ENCODE results near the gene DCANP1.

DCANP1 gene

GRCh38 chr5:135478938-135479337 is 31.8 kb upstream of the DCANP1 start:
- DNase-seq = no peak

DNA sequence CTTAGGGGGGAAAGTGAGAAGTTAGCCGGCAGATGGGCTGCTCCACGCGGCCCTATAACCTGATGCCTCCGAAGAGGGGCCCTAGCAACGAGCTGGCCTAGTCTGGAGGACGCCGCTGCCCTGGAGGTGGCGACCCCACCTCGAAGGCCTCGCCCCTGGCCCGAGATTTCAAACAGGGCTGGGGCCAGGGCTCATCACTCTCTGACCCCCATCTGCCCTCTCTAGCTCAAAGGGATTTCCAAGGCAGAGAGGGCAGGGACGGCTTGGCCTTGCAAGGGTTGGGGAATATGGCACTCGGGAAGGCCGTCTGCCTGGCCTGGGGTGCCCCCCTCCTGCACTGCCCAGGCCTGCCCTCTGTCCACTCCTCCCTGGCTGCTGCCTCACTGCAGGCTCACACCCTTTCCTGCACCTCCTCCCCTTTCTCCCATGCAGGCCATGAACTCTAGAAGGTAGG is 30.5 kb upstream of the DCANP1 start:
- DNase-seq = no peak

GRCh38 chr5:135476615-135477581 is 29.8 kb upstream of the DCANP1 start:
- DNase-seq = no peak

DNA sequence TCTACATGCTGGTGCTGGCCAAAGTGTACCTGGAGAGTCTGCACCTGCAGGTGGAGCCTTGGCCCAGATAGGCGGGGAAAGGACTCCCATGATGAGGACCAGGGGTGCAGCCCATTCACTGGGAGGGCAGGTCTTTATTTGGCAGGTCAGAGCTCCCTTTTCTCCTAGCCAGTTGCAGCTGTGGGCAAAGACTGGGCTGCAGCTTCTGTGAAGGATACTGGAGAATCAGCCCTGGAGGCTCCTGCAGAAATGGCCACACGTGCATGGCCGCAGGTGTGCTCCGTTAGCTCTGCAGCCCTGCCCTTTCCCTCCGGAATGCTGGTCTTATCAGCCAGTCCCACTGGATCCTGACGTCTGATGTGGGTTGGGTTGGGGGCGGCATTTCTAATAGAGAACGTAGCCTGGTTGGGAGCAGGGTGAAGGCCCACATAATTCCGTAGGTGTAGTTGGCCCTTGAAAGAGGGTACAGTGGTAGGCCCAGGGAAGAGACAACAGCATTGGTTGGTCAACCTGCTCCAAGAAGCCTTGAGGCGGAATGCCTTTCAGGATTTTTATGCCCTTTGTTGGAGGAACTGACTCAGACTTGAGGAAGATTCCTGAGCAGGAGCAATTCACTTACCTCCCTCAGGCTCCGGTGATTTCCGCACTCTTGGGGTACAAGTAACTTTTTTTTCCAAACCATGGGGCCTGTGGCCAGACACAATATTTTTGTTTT is 27.0 kb upstream of the DCANP1 start:
- no peak for DNase-seq

- no peak for DNase-seq
Observed at GRCh38 chr5:135472141-135472540, 25.0 kb upstream of the DCANP1 start.

DNA sequence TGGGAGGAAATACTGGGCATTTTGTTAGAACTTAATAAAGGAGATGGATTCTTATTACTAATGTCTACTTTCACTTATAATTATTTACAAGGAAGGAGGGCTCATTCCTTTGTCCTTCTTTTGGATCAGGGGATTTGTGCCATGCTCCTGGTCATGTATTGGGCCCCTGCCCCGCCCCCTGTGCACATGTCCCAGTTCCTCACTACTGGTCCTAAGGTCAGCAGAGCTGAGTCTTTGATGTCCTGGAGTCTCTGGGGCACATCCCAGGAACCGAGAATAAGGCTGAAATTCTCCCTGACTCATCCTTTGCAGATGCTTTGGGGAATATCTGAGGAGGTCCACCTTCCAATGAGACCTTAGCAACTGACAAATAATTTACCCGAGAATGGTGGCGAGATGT is 24.6 kb upstream of the DCANP1 start:
- DNase-seq = no peak

DNA sequence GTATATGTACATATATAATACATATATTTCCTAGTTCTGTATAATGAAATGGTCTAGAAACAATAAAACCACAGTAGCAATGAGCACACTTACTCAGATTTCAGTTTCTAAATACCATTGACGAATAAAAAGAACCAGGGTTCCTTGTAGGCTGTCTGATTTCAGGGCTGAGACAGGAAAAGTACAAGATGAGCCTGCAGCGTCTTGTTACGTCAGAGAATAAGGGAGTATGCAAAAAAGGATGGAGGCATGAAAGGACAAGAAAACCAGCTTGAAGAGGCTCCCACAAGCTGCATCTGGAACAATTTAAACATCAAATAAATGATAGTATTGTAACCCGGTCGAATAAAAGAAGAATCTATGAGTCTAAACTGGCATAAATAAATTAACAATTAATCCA is 22.8 kb upstream of the DCANP1 start:
- DNase-seq = no peak

DNA sequence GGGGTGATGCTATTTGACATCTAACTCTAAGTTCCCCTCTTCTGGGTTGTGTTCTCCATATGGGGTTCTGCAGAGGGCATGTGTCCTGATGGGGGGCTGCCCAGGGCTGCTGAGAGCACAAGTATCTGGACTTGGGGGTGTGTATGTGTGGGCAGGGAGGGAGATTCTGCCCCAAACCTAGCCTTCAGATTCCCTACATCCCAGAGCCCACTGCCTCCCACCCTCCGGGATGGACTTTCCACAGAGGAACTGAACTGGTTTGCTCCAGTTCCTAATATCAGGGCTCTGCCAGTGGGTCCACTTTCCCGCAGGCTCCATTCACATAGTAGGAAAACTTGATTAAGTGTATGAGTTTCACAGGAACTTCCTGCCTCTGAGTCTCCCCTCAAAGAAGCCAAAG is 21.4 kb upstream of the DCANP1 start:
- DNase-seq = no peak

DNA sequence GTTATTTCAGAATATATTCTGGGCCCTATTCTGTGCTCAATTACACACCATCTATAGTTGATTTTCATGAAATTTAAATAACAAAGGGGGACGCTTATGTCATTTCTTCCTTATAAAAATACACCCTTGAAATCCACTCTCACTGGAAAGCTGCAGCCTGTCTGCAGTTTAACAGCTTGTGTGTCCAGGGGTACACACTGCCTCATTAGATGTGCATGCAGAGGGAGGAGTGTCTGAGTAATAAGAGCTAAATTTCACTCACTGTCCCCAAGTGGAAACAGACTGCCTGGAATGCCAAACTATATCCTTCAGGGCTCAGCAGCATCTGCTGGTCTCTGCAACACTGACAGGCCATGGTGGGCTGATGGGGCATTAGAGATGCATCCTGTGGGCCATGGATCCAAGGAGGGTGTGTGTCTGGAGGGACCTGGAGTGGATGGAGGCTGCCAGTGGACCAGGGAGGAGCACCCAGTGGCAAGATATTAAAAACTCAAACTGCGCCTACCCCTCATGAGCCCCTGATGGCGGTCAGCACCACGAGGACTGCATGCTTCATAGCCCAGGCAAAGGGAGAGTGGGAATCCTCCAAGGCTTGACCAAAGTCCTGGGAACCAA is 20.8 kb upstream of the DCANP1 start:
- DNase-seq = no peak

- no peak for DNase-seq
Observed at GRCh38 chr5:135467051-135467625, 20.0 kb upstream of the DCANP1 start.

DNA sequence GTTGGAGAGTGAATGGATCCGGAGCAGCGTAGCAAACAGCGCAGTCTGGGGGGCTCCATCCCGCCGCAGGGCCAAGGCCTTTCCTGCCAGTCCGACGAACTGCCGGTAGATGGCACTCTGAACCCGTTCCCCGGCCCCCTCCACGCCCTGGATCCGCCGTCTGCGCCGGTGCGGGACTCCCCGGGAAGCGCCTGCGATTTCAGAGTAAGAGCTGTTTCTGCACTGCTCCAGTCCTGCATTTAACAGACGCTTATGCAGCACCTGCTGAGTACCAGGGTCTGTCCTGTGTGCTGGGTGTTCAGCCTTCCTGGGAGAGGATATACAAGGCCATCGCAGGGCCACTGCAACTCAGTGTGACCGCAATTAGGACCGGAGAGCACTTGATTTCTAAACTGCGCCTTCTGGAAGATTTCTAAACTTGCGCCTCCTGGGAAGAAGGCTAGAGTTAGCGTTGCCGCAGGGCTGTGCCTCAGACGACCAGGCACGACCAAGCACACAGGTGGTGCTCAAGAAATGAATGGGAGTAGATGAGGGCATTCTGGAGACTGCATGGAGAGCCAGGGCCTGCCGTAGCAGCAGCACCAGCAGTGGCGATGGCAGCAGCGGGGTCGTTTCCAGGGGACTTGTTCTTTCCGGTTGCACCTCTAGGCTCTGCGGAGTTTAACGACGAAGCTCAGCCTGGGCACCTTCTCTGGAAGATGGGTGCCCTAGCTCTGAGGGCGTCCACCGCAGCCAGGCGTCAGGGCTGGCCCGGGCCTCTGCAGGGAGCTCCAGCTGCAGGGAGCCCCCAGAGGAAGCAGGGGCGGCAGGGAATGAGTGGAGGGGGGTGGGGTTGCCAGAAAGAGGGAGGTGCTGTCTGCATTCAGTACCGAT is 19.3 kb upstream of the DCANP1 start:
- DNase-seq = peak; percentile 64

GRCh38 chr5:135465391-135466122 is 18.4 kb upstream of the DCANP1 start:
- no peak for DNase-seq

GRCh38 chr5:135462304-135462703 is 15.2 kb upstream of the DCANP1 start:
- peak; percentile 30 for DNase-seq

- DNase-seq = no peak
Observed at GRCh38 chr5:135461481-135462151, 14.5 kb upstream of the DCANP1 start.

DNA sequence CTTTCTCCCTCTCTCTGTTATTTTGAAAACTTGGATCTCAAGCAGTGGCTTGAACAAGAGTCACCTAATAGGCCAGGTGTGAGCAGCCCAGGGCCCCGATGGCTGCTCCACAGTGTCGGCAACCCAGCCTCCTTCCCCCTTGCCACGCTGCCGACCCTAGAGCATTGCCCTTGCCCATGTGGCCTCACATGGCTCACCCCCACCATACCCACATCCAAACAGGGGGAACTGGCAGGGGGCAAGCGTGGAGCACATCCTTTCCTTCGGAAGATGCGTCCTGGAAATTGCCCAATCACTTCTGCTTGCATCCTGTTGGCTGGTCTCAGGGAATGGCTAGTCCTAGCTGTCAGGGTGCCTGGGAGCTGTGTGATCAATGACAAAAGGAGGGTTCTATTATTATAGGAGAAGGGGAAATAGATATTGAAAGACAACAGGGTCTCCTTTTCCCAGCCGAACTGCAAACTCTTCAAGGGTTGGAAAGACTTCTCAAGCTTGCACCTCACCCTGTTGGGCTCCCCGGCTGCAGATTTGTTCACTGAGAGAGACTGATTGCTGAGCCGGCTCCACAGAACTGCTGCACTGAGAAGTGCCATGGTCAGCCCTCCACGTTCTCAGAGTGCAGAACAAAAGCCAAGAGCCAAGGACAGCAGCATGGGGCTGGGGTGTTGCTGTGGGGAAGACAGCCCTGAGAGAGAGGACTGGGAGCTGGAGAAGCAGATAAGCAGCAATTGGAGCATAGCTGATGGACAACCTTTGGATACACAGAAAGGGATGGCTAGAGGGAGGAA is 13.3 kb upstream of the DCANP1 start:
- no peak for DNase-seq

GRCh38 chr5:135458921-135459331 is 11.8 kb upstream of the DCANP1 start:
- no peak for DNase-seq

DNA sequence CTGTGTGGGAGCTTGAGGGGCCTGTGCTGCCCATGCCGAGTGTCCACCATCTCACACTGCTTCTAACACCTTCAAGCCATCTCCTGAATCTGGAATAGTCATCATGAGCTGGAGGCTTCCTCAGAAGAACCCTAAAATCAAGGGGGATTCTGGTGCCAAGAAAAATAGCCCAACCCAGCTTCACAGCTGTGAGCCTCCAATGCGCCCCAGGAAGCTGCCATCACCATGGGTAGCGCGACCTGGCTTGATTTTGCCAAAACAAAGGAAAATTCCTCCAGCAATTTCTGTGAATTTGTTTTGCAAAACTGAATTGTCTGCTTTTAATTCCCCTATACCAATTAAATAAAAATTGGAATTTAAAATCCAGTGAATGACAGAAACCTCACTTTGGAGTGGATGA is 11.2 kb upstream of the DCANP1 start:
- no peak for DNase-seq

DNA sequence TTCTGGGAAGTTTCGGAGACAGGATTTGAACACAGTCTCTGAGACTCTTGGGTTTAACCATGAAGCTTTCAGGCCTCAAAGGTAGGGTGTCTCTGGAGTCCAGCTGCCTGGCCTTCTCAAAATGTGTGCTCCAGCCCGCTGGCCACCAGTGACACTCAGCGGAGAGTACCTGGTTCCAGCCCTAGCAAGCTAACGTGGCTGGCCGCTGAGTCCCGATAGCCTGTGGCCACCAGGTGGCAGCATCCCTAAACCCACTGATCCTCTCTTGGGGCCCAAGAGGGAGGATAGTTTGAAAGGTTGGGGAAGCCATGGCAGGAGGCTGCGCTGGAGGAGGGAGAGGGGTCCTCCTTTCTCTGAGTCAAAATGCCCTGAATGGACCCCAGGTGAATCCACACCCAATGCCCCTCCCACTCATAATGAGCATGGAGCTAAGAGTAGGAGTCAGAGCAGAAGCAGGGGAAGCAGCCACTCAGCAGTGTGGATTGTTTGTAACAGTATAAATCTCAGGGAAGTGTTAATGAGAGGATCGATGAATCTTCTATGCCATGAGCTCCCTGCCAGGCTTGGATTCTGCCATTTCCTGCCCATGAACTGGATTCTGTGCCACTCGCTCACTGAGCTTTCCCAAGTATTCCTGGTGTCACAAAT is 10.4 kb upstream of the DCANP1 start:
- peak; percentile 58 for DNase-seq
